ENCODE data around the gene AKT1S1. TPM values are rescaled to one million over a fixed set of nuclear protein-coding genes. Genes with fewer than 3 reads are reported as not detected.

Gene AKT1S1
- total RNA-seq, 1 experiment from 2014 or later, result 42.3 TPM

DNA sequence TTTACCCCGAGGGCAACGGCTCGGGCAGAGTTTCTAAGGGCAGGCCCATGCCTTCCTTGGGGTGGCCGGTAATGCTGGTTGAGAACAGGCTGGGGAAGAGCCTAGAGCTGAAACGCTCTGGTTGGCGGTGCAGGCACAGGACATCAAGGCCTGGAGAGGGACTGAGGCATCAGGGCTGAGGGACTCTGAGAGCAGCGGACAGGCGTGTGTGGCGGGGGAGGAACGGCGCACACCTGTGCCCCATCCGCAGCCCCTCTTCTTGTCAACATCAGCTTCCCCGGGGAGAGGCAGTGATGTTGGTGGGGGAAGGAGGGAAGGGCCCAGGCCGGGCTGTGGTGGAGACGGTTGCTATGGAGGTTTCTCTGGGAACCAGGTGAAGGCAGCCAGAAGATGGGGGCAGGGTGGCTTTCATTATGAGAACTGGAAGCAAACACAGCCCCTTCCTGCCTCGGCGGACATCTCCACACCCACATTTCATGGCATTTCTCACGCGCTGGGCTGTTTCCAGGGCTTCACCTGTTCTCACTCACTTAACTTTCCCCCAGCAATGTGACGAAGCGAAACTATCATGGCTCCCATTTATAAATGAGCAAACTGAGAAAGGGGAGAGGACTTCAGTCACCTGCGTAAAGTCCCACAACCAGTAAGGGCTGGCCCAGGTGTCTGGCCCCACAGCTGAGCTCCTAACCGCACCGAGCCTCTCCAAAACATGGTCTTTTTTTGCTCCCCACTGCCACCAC is 43.6 kb upstream of the AKT1S1 start:
- DNase-seq (no peak), ATAC-seq (no peak)
- intact Hi-C loops (cut with micrococcal nuclease), result no loop called here
- no peak for TF ChIP-seq EZH2 (IDR thresholded peaks at IDR 0.05; ENCODE audit: low read length, unreplicated experiment)
- TF ChIP-seq, protein P1, sequence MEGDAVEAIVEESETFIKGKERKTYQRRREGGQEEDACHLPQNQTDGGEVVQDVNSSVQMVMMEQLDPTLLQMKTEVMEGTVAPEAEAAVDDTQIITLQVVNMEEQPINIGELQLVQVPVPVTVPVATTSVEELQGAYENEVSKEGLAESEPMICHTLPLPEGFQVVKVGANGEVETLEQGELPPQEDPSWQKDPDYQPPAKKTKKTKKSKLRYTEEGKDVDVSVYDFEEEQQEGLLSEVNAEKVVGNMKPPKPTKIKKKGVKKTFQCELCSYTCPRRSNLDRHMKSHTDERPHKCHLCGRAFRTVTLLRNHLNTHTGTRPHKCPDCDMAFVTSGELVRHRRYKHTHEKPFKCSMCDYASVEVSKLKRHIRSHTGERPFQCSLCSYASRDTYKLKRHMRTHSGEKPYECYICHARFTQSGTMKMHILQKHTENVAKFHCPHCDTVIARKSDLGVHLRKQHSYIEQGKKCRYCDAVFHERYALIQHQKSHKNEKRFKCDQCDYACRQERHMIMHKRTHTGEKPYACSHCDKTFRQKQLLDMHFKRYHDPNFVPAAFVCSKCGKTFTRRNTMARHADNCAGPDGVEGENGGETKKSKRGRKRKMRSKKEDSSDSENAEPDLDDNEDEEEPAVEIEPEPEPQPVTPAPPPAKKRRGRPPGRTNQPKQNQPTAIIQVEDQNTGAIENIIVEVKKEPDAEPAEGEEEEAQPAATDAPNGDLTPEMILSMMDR (conservative IDR thresholded peaks at IDR 0.05; ENCODE audit: low read depth, low read length), result no peak
- TF ChIP-seq EZH2phosphoT487 (IDR thresholded peaks at IDR 0.05; ENCODE audit: borderline replicate concordance, low read length), result no peak
- H3K4me2 ChIP-seq (ENCODE audit: low read length), result no peak overlapping the region
- no peak overlapping the region for H3K27ac ChIP-seq (ENCODE audit: low read length)
- peaks cover 94% of the 10 kb centered on the region for H3K79me2 ChIP-seq (ENCODE audit: low read length)
- H2AFZ ChIP-seq (ENCODE audit: low read length), result no peak overlapping the region
- CTCF ChIA-PET, result no interaction called here
- H3K9me3 ChIP-seq (ENCODE audit: low read length), result no peaks in the 10 kb centered on the region
- peaks cover 70% of the 10 kb centered on the region for H4K20me1 ChIP-seq (ENCODE audit: low read length)
- H3K9me2 ChIP-seq (replicated peaks; ENCODE audit: low read length), result no peaks in the 10 kb centered on the region
- H3K4me1 ChIP-seq (ENCODE audit: insufficient read depth, low read length), result peaks cover 5% of the 10 kb centered on the region
- H3F3A ChIP-seq (ENCODE audit: low read length, unreplicated experiment), result no peaks in the 10 kb centered on the region
- H3K4me3 ChIP-seq (ENCODE audit: low read length), result no peak overlapping the region
- H3K27me3 ChIP-seq (ENCODE audit: low read length), result no peaks in the 10 kb centered on the region
- no peak overlapping the region for H3K9ac ChIP-seq (ENCODE audit: low read length)
- POLR2A ChIA-PET (ENCODE audit: unreplicated experiment), result no interaction called here
- H3K36me3 ChIP-seq (ENCODE audit: low read depth, low read length), result peaks cover 74% of the 10 kb centered on the region
- BruUV-seq (replicated peaks), result no TSS peak

DNA sequence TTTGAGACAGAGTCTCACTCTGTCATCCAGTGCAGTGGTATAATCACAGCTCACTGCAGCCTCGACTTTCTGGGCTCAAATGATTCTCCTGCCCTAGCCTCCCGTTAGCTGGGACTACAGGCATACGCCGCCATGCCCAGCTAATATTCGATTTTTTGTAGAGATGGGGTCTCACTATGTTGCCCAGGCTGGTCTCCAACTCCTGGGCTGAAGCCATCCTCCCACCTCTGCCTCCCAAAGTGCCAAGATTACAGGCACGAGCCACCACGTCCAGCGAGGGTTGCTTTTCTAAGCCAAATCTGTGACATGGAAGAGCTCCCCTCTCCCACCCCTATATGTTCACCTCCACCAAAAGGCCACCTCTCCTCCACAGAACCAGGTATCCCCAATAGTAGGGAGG is 40.9 kb upstream of the AKT1S1 start:
- H3K4me1 ChIP-seq (ENCODE audit: insufficient read depth, low read length), result peaks cover 5% of the 10 kb centered on the region
- H3K4me2 ChIP-seq (ENCODE audit: low read length), result no peak overlapping the region
- intact Hi-C loops (cut with micrococcal nuclease), result no loop called here
- H3F3A ChIP-seq (ENCODE audit: low read length, unreplicated experiment), result no peaks in the 10 kb centered on the region
- no peak overlapping the region for H3K4me3 ChIP-seq (ENCODE audit: low read length)
- H3K27me3 ChIP-seq (ENCODE audit: low read length), result no peaks in the 10 kb centered on the region
- ATAC-seq (no peak), DNase-seq (no peak)
- no TSS peak for BruUV-seq (replicated peaks)
- H3K9me2 ChIP-seq (replicated peaks; ENCODE audit: low read length), result no peaks in the 10 kb centered on the region
- no peak overlapping the region for H3K27ac ChIP-seq (ENCODE audit: low read length)
- CTCF ChIA-PET, result no interaction called here
- POLR2A ChIA-PET (ENCODE audit: unreplicated experiment), result no interaction called here
- H3K9me3 ChIP-seq (ENCODE audit: low read length), result no peaks in the 10 kb centered on the region
- peaks cover 72% of the 10 kb centered on the region for H3K36me3 ChIP-seq (ENCODE audit: low read depth, low read length)
- no peak for TF ChIP-seq EZH2phosphoT487 (IDR thresholded peaks at IDR 0.05; ENCODE audit: borderline replicate concordance, low read length)
- TF ChIP-seq EZH2 (IDR thresholded peaks at IDR 0.05; ENCODE audit: low read length, unreplicated experiment), result no peak
- H4K20me1 ChIP-seq (ENCODE audit: low read length), result peaks cover 50% of the 10 kb centered on the region
- H3K79me2 ChIP-seq (ENCODE audit: low read length), result peaks cover 86% of the 10 kb centered on the region
- H3K9ac ChIP-seq (ENCODE audit: low read length), result no peak overlapping the region
- H2AFZ ChIP-seq (ENCODE audit: low read length), result no peak overlapping the region

DNA sequence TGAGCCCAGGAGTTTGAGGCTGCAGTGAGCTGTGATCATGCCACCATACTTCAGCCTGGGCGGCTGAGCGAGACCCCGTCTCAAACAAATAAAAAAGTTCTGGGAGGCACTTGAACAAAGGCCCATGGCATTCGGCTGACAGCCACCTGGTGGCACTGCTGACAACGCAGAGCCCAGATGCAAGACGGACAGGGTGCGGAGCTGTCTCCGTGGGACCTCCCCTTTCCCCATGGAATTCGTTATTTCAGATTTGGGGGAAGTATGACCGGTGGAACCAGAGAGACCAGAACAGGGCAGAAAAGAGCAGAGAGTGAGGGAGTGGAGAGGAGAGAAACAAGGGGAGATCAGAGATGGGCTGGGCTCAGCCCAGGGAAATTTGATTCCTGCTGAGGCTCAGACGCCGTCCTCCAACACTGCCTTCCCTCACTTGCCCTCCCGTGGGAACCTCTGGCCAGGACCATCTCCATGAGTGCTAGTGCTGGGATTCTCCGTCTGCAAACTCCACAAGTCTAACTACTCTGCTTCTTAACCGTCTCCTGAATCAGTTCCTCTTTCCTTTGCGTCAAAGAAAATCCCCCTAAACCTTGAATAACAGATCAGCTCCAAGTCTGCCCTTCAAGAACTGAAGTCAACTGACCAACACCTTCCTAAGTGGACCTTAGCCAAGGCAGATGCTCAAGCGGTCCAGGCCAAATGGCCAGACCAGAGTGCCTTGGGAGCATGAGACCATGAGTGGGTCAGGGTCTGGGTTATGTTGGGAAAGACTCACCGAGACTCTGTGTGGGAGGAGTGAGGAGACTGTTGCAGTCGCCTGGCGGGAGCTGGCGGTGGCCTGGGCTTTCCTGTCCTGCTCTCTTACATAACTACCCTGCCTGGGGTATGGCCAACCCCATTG is 39.9 kb upstream of the AKT1S1 start:
- no peak overlapping the region for H3K9ac ChIP-seq (ENCODE audit: low read length)
- H4K20me1 ChIP-seq (ENCODE audit: low read length), result peaks cover 40% of the 10 kb centered on the region
- TF ChIP-seq, protein P1 (conservative IDR thresholded peaks at IDR 0.05; ENCODE audit: low read depth, low read length), result peak; percentile 60
- TF ChIP-seq EZH2phosphoT487 (IDR thresholded peaks at IDR 0.05; ENCODE audit: borderline replicate concordance, low read length), result no peak
- peaks cover 72% of the 10 kb centered on the region for H3K36me3 ChIP-seq (ENCODE audit: low read depth, low read length)
- H3K27me3 ChIP-seq (ENCODE audit: low read length), result no peaks in the 10 kb centered on the region
- H3K9me3 ChIP-seq (ENCODE audit: low read length), result no peaks in the 10 kb centered on the region
- no peaks in the 10 kb centered on the region for H3F3A ChIP-seq (ENCODE audit: low read length, unreplicated experiment)
- no peak overlapping the region for H2AFZ ChIP-seq (ENCODE audit: low read length)
- ATAC-seq, result 0 out of 2 replicates have a peak, but pooled peaks have one; percentile 24
- no peak for DNase-seq
- POLR2A ChIA-PET (ENCODE audit: unreplicated experiment), result no interaction called here
- H3K4me1 ChIP-seq (ENCODE audit: insufficient read depth, low read length), result peaks cover under 1% of the 10 kb centered on the region
- no TSS peak for BruUV-seq (replicated peaks)
- H3K4me2 ChIP-seq (ENCODE audit: low read length), result no peak overlapping the region
- H3K4me3 ChIP-seq (ENCODE audit: low read length), result no peak overlapping the region
- no peaks in the 10 kb centered on the region for H3K9me2 ChIP-seq (replicated peaks; ENCODE audit: low read length)
- intact Hi-C loops (cut with micrococcal nuclease), result no loop called here
- H3K79me2 ChIP-seq (ENCODE audit: low read length), result peaks cover 76% of the 10 kb centered on the region
- no peak overlapping the region for H3K27ac ChIP-seq (ENCODE audit: low read length)
- CTCF ChIA-PET, result no interaction called here

Data from PC-3 (cell line).